ENCODE measurements around the gene SELENOM. TPM values are rescaled to one million over a fixed set of nuclear protein-coding genes. Genes with fewer than 3 reads are reported as not detected.

SELENOM gene, protein sequence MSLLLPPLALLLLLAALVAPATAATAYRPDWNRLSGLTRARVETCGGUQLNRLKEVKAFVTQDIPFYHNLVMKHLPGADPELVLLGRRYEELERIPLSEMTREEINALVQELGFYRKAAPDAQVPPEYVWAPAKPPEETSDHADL
- total RNA-seq, result 300 and 301 TPM in 2 replicates

DNA sequence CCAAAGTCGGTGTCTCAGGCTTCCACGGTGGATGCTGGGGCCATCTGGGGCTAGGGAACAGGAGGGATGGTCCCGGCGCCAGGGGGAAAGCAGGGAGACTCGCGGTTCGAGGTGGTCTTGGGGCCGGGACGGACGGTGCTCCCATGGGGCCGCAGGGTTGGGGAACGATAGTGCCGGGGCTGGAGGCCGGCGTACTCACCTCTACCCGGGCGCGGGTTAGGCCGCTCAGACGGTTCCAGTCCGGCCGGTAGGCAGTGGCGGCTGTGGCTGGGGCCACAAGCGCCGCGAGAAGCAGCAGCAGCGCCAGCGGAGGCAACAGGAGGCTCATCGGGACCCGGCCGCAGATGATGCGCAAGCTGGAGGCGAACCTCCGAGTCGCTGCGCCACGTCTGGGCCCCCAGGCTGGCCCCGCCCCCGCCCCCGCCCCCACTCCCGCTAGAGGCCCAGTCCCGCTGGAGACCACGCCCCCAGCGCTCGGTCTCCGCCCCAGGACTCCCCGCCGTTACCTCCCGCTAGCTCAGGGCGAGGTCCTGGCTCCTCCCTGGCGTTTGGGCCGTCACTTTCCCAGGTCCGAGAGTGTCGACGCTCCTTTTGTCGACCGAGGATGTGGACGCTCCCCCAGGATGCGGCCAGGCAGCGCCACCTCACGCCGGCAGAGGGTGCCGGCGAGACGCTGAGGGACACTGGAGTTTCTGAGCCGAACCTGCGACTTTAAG is at the start of gene SELENOM:
Gene SELENOM (minus strand): TSS at position 391 of the 716 bp plus-strand sequence. CDS start 63 bp downstream, at position 328.

GRCh38 chr22:31139866-31140716 is 32.7 kb upstream of the SELENOM start, which contains the start of gene PLA2G3:
TSS of gene PLA2G3 (minus strand) at chr22:31140508. CDS start at chr22:31140354, 154 bp downstream.

DNA sequence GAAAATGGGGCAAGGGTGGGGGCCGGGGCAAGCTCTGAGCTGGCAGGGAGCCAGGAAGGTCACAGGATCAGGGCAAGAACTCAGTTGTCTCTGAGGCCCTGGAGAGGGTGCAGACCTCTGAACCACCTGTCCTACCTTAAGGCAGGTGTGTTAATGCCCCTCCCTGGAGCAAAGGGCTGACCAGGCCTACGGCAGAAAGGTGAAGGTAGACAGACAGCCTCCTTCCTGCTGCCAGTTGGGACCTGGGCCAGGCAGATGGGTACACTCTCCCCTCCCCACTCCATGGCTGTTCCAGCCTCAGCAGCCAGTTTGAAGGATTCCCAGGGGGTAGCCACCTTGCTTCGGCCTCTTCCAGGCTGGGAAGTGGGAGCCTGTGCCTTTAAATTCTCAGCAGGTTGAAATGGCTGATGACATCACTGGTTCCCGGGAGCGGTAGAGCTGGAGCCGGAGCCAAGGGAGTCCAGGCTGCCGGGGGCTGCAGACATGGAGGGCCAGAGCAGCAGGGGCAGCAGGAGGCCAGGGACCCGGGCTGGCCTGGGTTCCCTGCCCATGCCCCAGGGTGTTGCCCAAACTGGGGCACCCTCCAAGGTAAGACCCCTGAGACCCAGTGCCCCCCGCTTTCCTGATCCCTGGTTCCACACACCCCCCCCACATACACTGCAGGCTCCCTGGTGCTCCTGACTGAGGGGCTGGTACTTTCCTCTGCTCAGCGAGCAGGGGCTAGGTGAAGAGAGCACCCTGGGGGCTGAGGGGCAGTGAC is 15.3 kb upstream of the SELENOM start, which contains the start of gene INPP5J:
Gene INPP5J (plus strand): TSS at position 435 of the 760 bp plus-strand sequence. CDS start 49 bp downstream, at position 484.

DNA sequence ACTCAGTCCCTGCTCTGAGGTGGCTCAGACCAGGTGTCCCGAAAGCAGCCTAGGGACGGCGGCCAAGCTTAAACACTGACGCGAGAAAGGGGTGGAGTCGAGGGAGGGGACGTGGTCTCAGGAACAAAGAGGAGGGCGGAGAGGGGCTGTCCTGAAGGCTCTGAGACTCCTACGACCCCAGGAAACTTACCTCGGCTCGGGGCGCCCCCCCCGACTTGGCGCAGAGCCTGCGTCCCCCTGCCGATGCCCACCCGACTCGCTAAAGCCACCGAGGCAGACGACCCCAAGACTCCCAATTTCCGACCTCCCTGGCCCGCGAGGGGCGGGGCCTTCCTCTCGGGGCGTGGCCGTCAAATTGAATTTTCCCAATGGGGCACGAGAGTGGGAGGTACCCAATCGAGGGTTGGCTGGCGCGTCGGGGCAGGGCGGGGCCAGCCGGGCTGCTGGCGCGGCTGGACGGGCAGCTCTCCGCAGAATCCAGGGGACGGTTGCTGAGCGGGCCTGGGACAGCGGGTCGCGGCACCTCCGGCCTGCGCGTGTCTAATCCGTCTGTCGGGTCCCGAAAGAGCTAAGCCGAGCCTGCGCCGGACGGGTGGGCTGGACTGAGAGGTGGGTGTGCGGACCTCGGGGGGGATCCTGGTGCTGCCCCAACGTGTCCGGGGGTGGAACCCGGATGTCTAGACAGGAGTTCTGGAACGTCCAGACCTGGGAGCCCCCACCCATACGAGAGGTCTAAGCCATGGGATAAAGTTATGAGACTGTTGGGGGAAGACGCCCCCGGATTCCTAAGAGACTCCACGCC is 26.3 kb downstream of the SELENOM start, which contains the start of gene SMTN:
Gene SMTN (plus strand): TSS at position 471 of the 802 bp plus-strand sequence. CDS start 1,941 bp downstream, outside the sequence.

Other genes starting within 250 kb of the SELENOM start
- 4.0 and 10.3 TPM in 2 replicates for gene MORC2, start 138.8 kb downstream of the SELENOM start, total RNA-seq
- gene TUG1, start 138.3 kb downstream of the SELENOM start, total RNA-seq, result 22.8 and 41.6 TPM in 2 replicates
- 235 and 344 TPM in 2 replicates for gene SMTN, start 26.2 kb downstream of the SELENOM start, total RNA-seq
- 0.18 and 0.86 TPM in 2 replicates for gene INPP5J, start 15.4 kb upstream of the SELENOM start, total RNA-seq
- gene PLA2G3, start 32.9 kb upstream of the SELENOM start, total RNA-seq, result 0.86 and 1.1 TPM in 2 replicates
- 22.8 and 23.4 TPM in 2 replicates for gene RNF185, start 52.6 kb upstream of the SELENOM start, total RNA-seq
- gene LIMK2, start 104.7 kb upstream of the SELENOM start, total RNA-seq, result 20.8 and 24.1 TPM in 2 replicates
- 26.4 and 32.0 TPM in 2 replicates for gene PIK3IP1, start 184.9 kb upstream of the SELENOM start, total RNA-seq
- 11.0 and 13.5 TPM in 2 replicates for gene PATZ1, start 238.8 kb upstream of the SELENOM start, total RNA-seq

All from myometrial cell (primary cell).